ENCODE measurements around the gene MRPS26.

GRCh38 chr20:3090565-3090964 is 44.7 kb downstream of the MRPS26 start:
- TF ChIP-seq CTCF (IDR thresholded peaks at IDR 0.05) (no peak), POLR2A (IDR thresholded peaks at IDR 0.05) (no peak)
